GM23338 (cell line): ENCODE results near the gene MESD. TPM values are rescaled to one million over a fixed set of nuclear protein-coding genes. Genes with fewer than 3 reads are reported as not detected.
A peak's percentile ranks its signal among the peaks of the same experiment; 100 is the strongest.

ENCODE experiments used
- ATAC-seq: fragments of 200-7000 bp; cut with Tn5 transposase; 3 replicates; pipeline ENCODE4 v1.9.1; 2020
- DNase-seq: peaks from one replicate; pipeline ENCODE4 v3.0.0-alpha.2; 2015; ENCODE audit warnings: low spot score
- H2AFZ ChIP-seq: fragments of 200-600 bp; sonication (generic); 2 replicates; pipeline ENCODE4 v1.8.0; 2016; ENCODE audit warnings: antibody characterized with exemption, mild to moderate bottlenecking, moderate library complexity
- H3F3A ChIP-seq: fragments of 200-600 bp; sonication (generic); replicated peaks from 2 replicates; pipeline ENCODE4 v1.8.0; 2017; ENCODE audit warnings: antibody characterized with exemption, mixed run types, low read depth
- H3K27ac ChIP-seq: fragments of 200-600 bp; sonication (generic); 2 replicates; pipeline ENCODE4 v1.6.1; 2016; ENCODE audit warnings: low read depth
- H3K27me3 ChIP-seq: fragments of 200-600 bp; sonication (generic); 2 replicates; pipeline ENCODE4 v1.8.0; 2016; ENCODE audit warnings: mild to moderate bottlenecking, mixed run types, moderate library complexity; ENCODE audit not compliant: insufficient read depth
- H3K36me3 ChIP-seq: fragments of 200-600 bp; sonication (generic); 2 replicates; pipeline ENCODE4 v1.8.0; 2016; ENCODE audit warnings: mild to moderate bottlenecking; ENCODE audit not compliant: insufficient read depth
- H3K4me1 ChIP-seq: fragments of 200-600 bp; sonication (generic); 2 replicates; pipeline ENCODE4 v1.8.0; 2016; ENCODE audit warnings: mild to moderate bottlenecking, moderate library complexity; ENCODE audit not compliant: insufficient read depth
- H3K4me2 ChIP-seq: fragments of 200-600 bp; sonication (generic); 2 replicates; pipeline ENCODE4 v1.7.1; 2017; ENCODE audit warnings: mixed run types
- H3K4me3 ChIP-seq: fragments of 200-600 bp; sonication (generic); 2 replicates; pipeline ENCODE4 v1.6.1; 2016; ENCODE audit warnings: mixed run types
- H3K79me2 ChIP-seq: fragments of 200-600 bp; sonication (generic); replicated peaks from 2 replicates; pipeline ENCODE4 v1.8.0; 2017; ENCODE audit warnings: mild to moderate bottlenecking; ENCODE audit not compliant: insufficient read depth
- H3K9me2 ChIP-seq: fragments of 200-600 bp; sonication (generic); 2 replicates; pipeline ENCODE4 v1.8.0; 2017; ENCODE audit not compliant: insufficient read depth
- H4K20me1 ChIP-seq: fragments of 200-600 bp; sonication (generic); replicated peaks from 2 replicates; pipeline ENCODE4 v1.8.0; 2017; ENCODE audit warnings: mild to moderate bottlenecking; ENCODE audit not compliant: insufficient read depth
- H3K27ac Mint-ChIP-seq: 2 replicates; pipeline ENCODE4 v1.8.0; 2020; ENCODE audit warnings: inconsistent platforms, mild to moderate bottlenecking, moderate library complexity, mixed read lengths
- H3K27me3 Mint-ChIP-seq: 3 replicates; pipeline ENCODE4 v1.8.0; 2022; ENCODE audit warnings: low read depth, mild to moderate bottlenecking, moderate library complexity, mixed read lengths, inconsistent platforms; ENCODE audit not compliant: insufficient read depth, poor library complexity
- H3K36me3 Mint-ChIP-seq: 3 replicates; pipeline ENCODE4 v1.8.0; 2021; ENCODE audit warnings: low read depth, mild to moderate bottlenecking, inconsistent platforms, moderate library complexity, mixed read lengths
- H3K4me1 Mint-ChIP-seq: 3 replicates; pipeline ENCODE4 v1.8.0; 2020; ENCODE audit warnings: mild to moderate bottlenecking, inconsistent platforms, mixed read lengths
- H3K4me3 Mint-ChIP-seq: 3 replicates; pipeline ENCODE4 v1.8.0; 2021; ENCODE audit warnings: moderate library complexity, mild to moderate bottlenecking, inconsistent platforms, mixed read lengths
- H3K9me3 Mint-ChIP-seq: 3 replicates; pipeline ENCODE4 v1.8.0; 2020; ENCODE audit warnings: moderate library complexity, mild to moderate bottlenecking, inconsistent platforms, mixed read lengths
- CREB1 ChIP-seq: fragments of 250-450 bp; sonication (Bioruptor Pico); IDR thresholded peaks from 2 replicates; pipeline ENCODE4 v1.5.0; 2020; ENCODE audit warnings: low read depth, mild to moderate bottlenecking, moderate library complexity
- EZH2 ChIP-seq: fragments of 200-600 bp; sonication (generic); IDR thresholded peaks from one replicate; pipeline ENCODE4 v1.8.0; 2017; ENCODE audit warnings: antibody characterized with exemption, mild to moderate bottlenecking, low read depth; ENCODE audit not compliant: unreplicated experiment
- EZH2phosphoT487 ChIP-seq: fragments of 200-600 bp; sonication (generic); IDR thresholded peaks from one replicate; pipeline ENCODE4 v1.8.1; 2018; ENCODE audit warnings: antibody characterized with exemption; ENCODE audit not compliant: unreplicated experiment
- JUNB ChIP-seq: IDR thresholded peaks from one replicate; pipeline ENCODE4 v1.6.1; 2016; ENCODE audit warnings: antibody characterized with exemption; ENCODE audit not compliant: unreplicated experiment
- NANOG ChIP-seq: IDR thresholded peaks from 2 replicates; pipeline ENCODE4 v1.6.1; 2016; ENCODE audit warnings: antibody characterized with exemption, borderline replicate concordance
- POLR2AphosphoS5 ChIP-seq: IDR thresholded peaks from 2 replicates; pipeline ENCODE4 v1.6.1; 2016; ENCODE audit warnings: antibody characterized with exemption, low read depth
- ZNF114 ChIP-seq: fragments of 250-450 bp; sonication (Bioruptor Pico); IDR thresholded peaks from 2 replicates; pipeline ENCODE4 v1.5.0; 2020; ENCODE audit warnings: mild to moderate bottlenecking, moderate library complexity
- ZNF331 ChIP-seq: fragments of 250-450 bp; sonication (Bioruptor Pico); IDR thresholded peaks from 2 replicates; pipeline ENCODE4 v1.5.0; 2020; ENCODE audit warnings: low read depth, mild to moderate bottlenecking, moderate library complexity
- ZNF462 ChIP-seq: fragments of 250-450 bp; sonication (Bioruptor Pico); IDR thresholded peaks from 2 replicates; pipeline ENCODE4 v1.5.0; 2020; ENCODE audit warnings: mild to moderate bottlenecking, moderate library complexity
- polyA plus RNA-seq: library from polyadenylated mRNA; unstranded; fragments of >200 nt; fragmentation: Nextera tagmentation; extraction: Ambion mirVana; gene quantifications from 2 replicates; pipeline ENCODE4 v1.2.1, GENCODE V29; 2016
- total RNA-seq: library from RNA; depleted of rRNA; stranded (reverse); fragments of >200 nt; shearing (Covaris generic); gene quantifications from 2 replicates; pipeline ENCODE4 v1.2.3, GENCODE V29; 2014
- TF ChIP-seq, protein P1 (sequence below), 2 experiments: fragments of 200-600 bp in 1 of 2; sonication (generic) in 1 of 2; conservative IDR thresholded peaks; 2 replicates each; pipeline versions ENCODE4 v1.5.1 to v1.6.1; 2016 to 2017; ENCODE audit warnings: antibody characterized with exemption in 2 of 2, low read depth in 2 of 2, mild to moderate bottlenecking in 2 of 2, moderate library complexity in 1 of 2
- TF ChIP-seq, protein P2 (sequence below): IDR thresholded peaks from 2 replicates; pipeline ENCODE4 v1.6.1; 2016; ENCODE audit warnings: antibody characterized with exemption

Gene MESD
- total and polyA plus RNA-seq, 2 experiments from 2014 or later = 25.6 to 52.7 TPM

DNA sequence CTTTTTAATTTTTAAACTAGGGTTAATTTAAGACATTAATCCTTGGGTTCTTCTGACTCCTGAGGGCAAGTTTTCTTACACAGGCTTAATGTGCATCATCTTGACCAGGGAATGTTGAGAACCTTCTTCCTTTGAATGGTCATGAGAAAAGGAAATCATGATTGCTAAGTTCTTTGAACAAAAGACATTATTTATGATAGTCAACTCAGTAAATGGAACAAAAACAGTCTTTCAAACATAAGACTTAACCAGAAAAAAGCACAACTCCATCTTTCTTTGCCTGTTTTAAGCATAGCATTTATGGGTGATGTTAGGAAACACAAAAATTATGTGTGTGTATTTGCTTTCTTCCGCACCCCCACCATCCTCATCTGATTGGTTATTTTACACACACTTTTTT, 16.5 kb upstream of the MESD start (continued):
- TF ChIP-seq, protein P1, sequence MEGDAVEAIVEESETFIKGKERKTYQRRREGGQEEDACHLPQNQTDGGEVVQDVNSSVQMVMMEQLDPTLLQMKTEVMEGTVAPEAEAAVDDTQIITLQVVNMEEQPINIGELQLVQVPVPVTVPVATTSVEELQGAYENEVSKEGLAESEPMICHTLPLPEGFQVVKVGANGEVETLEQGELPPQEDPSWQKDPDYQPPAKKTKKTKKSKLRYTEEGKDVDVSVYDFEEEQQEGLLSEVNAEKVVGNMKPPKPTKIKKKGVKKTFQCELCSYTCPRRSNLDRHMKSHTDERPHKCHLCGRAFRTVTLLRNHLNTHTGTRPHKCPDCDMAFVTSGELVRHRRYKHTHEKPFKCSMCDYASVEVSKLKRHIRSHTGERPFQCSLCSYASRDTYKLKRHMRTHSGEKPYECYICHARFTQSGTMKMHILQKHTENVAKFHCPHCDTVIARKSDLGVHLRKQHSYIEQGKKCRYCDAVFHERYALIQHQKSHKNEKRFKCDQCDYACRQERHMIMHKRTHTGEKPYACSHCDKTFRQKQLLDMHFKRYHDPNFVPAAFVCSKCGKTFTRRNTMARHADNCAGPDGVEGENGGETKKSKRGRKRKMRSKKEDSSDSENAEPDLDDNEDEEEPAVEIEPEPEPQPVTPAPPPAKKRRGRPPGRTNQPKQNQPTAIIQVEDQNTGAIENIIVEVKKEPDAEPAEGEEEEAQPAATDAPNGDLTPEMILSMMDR (conservative IDR thresholded peaks at IDR 0.05; ENCODE audit: low read depth in 2 of 2) = no peak
- TF ChIP-seq ZNF331 (CRISPR knock-in tag) = no peak
- TF ChIP-seq JUNB = no peak
- TF ChIP-seq EZH2phosphoT487 = no peak
- TF ChIP-seq EZH2 = no peak
- no peak for TF ChIP-seq POLR2AphosphoS5
- no peak for TF ChIP-seq NANOG

- no peak overlapping the region for H3K27ac Mint-ChIP-seq
- DNase-seq (no peak), ATAC-seq (no peak)
- H3K4me3 ChIP-seq = peak overlapping the region; percentile 86; the same call in 1 of the 2 replicates
- peaks cover 10% of the 10 kb centered on the region for H3K36me3 Mint-ChIP-seq
- no peaks in the 10 kb centered on the region for H3K9me3 Mint-ChIP-seq
- 0 out of 2 replicates have a peak overlapping the region, but pooled peaks have one; percentile 10 for H2AFZ ChIP-seq
- no peaks in the 10 kb centered on the region for H3F3A ChIP-seq
- peak overlapping the region; percentile 90; the same call in 1 of the 2 replicates for H3K4me2 ChIP-seq
- H3K4me1 Mint-ChIP-seq = peaks cover 12% of the 10 kb centered on the region; the same call in 2 of the 3 replicates
- H4K20me1 ChIP-seq = peaks cover 13% of the 10 kb centered on the region; the same call in 1 of the 2 replicates
- H3K27me3 ChIP-seq = peaks cover 37% of the 10 kb centered on the region
- no peaks in the 10 kb centered on the region for H3K9me2 ChIP-seq
- peaks cover 10% of the 10 kb centered on the region for H3K27me3 Mint-ChIP-seq
- peaks cover 7% of the 10 kb centered on the region for H3K4me1 ChIP-seq
- H3K4me3 Mint-ChIP-seq = peak overlapping the region; percentile 29; the same call in 1 of the 3 replicates
- H3K79me2 ChIP-seq = peaks cover 13% of the 10 kb centered on the region
- no peak overlapping the region for H3K27ac ChIP-seq
- H3K36me3 ChIP-seq = no peaks in the 10 kb centered on the region
- TF ChIP-seq EZH2phosphoT487 (no peak), ZNF114 (CRISPR knock-in tag) (no peak), NANOG (no peak), ZNF462 (no peak), CREB1 (no peak)
- TF ChIP-seq, protein P1 (conservative IDR thresholded peaks at IDR 0.05; ENCODE audit: low read depth in 2 of 2) = no peak
- TF ChIP-seq, protein P2, sequence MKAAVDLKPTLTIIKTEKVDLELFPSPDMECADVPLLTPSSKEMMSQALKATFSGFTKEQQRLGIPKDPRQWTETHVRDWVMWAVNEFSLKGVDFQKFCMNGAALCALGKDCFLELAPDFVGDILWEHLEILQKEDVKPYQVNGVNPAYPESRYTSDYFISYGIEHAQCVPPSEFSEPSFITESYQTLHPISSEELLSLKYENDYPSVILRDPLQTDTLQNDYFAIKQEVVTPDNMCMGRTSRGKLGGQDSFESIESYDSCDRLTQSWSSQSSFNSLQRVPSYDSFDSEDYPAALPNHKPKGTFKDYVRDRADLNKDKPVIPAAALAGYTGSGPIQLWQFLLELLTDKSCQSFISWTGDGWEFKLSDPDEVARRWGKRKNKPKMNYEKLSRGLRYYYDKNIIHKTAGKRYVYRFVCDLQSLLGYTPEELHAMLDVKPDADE = no peak
Measured at GRCh38 chr15:81003097-81003350, 13.4 kb upstream of the MESD start.
